A673 (cell line): Measurements from ENCODE around the gene FITM2. TPM values are rescaled to one million over a fixed set of nuclear protein-coding genes. Genes with fewer than 3 reads are reported as not detected.

Source experiments
- BruUV-seq: library from RNA; stranded (reverse); fragments of 400-500 nt; replicated peaks from 2 replicates; lab custom pipeline; 2021; lab: Mats Ljungman, UMichigan
- CTCF ChIA-PET: fragments of 300-600 bp; sonication (Branson Sonifier 250); formaldehyde crosslinking; loops from one replicate; lab custom pipeline; 2022; ENCODE audit warnings: antibody characterized with exemption; lab: Charles Lee
- POLR2A ChIA-PET: fragments of 300-600 bp; sonication (Branson Sonifier 250); formaldehyde crosslinking; loops from one replicate; lab custom pipeline; 2022; ENCODE audit warnings: antibody characterized with exemption; ENCODE audit not compliant: low non-redundant PET; lab: Charles Lee
- DNase-seq: peaks from one replicate; pipeline ENCODE4 v3.0.0-alpha.2; 2015; ENCODE audit warnings: low spot score
- H3K27ac ChIP-seq: fragments of 200-600 bp; sonication (generic); 2 replicates; pipeline ENCODE4 v1.5.1; 2016; ENCODE audit warnings: mixed run types, low read depth, mild to moderate bottlenecking, mixed read lengths, antibody characterized with exemption, low read length; ENCODE audit not compliant: poor library complexity, severe bottlenecking
- H3K27me3 ChIP-seq: fragments of 200-600 bp; sonication (generic); replicated peaks from 2 replicates; pipeline ENCODE4 v1.6.1; 2017; ENCODE audit warnings: mixed run types, low read depth, mild to moderate bottlenecking, mixed read lengths, antibody characterized with exemption, low read length; ENCODE audit not compliant: insufficient read depth, poor library complexity
- H3K36me3 ChIP-seq: fragments of 200-600 bp; sonication (generic); 2 replicates; pipeline ENCODE4 v1.6.1; 2016; ENCODE audit warnings: mixed run types, mild to moderate bottlenecking, mixed read lengths, antibody characterized with exemption, low read length; ENCODE audit not compliant: insufficient read depth, poor library complexity, severe bottlenecking
- H3K4me1 ChIP-seq: fragments of 200-600 bp; sonication (generic); 2 replicates; pipeline ENCODE4 v1.6.1; 2017; ENCODE audit warnings: mixed run types, mild to moderate bottlenecking, mixed read lengths, antibody characterized with exemption, low read length; ENCODE audit not compliant: insufficient read depth, poor library complexity, severe bottlenecking
- H3K4me3 ChIP-seq: fragments of 200-600 bp; sonication (generic); 2 replicates; pipeline ENCODE4 v1.5.1; 2016; ENCODE audit warnings: low read depth, mixed run types, mild to moderate bottlenecking, mixed read lengths, low read length; ENCODE audit not compliant: poor library complexity, severe bottlenecking
- H3K9me3 ChIP-seq: fragments of 200-600 bp; sonication (generic); 2 replicates; pipeline ENCODE4 v1.6.1; 2016; ENCODE audit warnings: mixed run types, low read depth, mild to moderate bottlenecking, mixed read lengths, antibody characterized with exemption, low read length; ENCODE audit not compliant: poor library complexity, severe bottlenecking
- CTCF ChIP-seq: fragments of 300-800, 200-600 bp; sonication (generic); conservative IDR thresholded peaks from 2 replicates; pipeline ENCODE4 v1.5.1; 2017; ENCODE audit warnings: low read depth, mild to moderate bottlenecking, antibody characterized with exemption, low read length, moderate library complexity, mixed read lengths
- EZH2 ChIP-seq: fragments of 200-600 bp; sonication (generic); IDR thresholded peaks from 2 replicates; pipeline ENCODE4 v1.6.1; 2017; ENCODE audit warnings: borderline replicate concordance, low read depth, mild to moderate bottlenecking, mixed read lengths, antibody characterized with exemption, low read length; ENCODE audit not compliant: poor library complexity, severe bottlenecking
- intact Hi-C: fragments of 100-400 bp; cut with micrococcal nuclease; formaldehyde crosslinking; loops from one replicate; pipeline ENCODE4 v1.10.0; 2022; ENCODE audit not compliant: unreplicated experiment
- total RNA-seq: library from RNA; stranded (reverse); gene quantifications from 2 replicates; pipeline ENCODE4 v1.2.3, GENCODE V29; 2021

Gene FITM2
- total RNA-seq, 1 experiment from 2014 or later: 5.7 TPM

- Histone ChIP-seq H3K9me3 (no peaks in the 10 kb centered on the region), H3K27ac (no peak within 1 kb of the TSS), H3K4me1 (no peaks in the 10 kb centered on the region), H3K36me3 (no peaks in the 10 kb centered on the region), H3K27me3 (no peaks in the 10 kb centered on the region), H3K4me3 (no peak within 1 kb of the TSS)
- no peak for DNase-seq
- BruUV-seq: no TSS peak
- POLR2A ChIA-PET: no interaction called here
- no peak for TF ChIP-seq EZH2
- no peak for TF ChIP-seq CTCF
- intact Hi-C loops: no loop called here
- CTCF ChIA-PET: no interaction called here
These were observed 25.9 kb upstream of the FITM2 start, which contains the start of gene R3HDML for GRCh38 chr20:44336725-44337380. TSS of gene R3HDML (plus strand) at chr20:44337043. CDS start at chr20:44337158, 115 bp downstream.

GRCh38 chr20:44336086-44336485 is 25.1 kb upstream of the FITM2 start:
- no peaks in the 10 kb centered on the region for H3K9me3 ChIP-seq
- ChIA-PET CTCF (no interaction called here), POLR2A (no interaction called here)
- H3K27me3 ChIP-seq: no peaks in the 10 kb centered on the region
- no peak overlapping the region for H3K27ac ChIP-seq
- H3K36me3 ChIP-seq: no peaks in the 10 kb centered on the region
- BruUV-seq: no TSS peak
- intact Hi-C loops: no loop called here
- H3K4me3 ChIP-seq: no peak overlapping the region
- no peaks in the 10 kb centered on the region for H3K4me1 ChIP-seq
- no peak for DNase-seq
- TF ChIP-seq CTCF: no peak
- TF ChIP-seq EZH2: no peak

GRCh38 chr20:44335675-44336074 is 24.7 kb upstream of the FITM2 start:
- intact Hi-C loops: no loop called here
- DNase-seq: no peak
- H3K27me3 ChIP-seq: no peaks in the 10 kb centered on the region
- no TSS peak for BruUV-seq
- no peaks in the 10 kb centered on the region for H3K9me3 ChIP-seq
- no peak overlapping the region for H3K27ac ChIP-seq
- no peaks in the 10 kb centered on the region for H3K36me3 ChIP-seq
- no peaks in the 10 kb centered on the region for H3K4me1 ChIP-seq
- CTCF ChIA-PET: no interaction called here
- POLR2A ChIA-PET: no interaction called here
- TF ChIP-seq CTCF (no peak), EZH2 (no peak)
- no peak overlapping the region for H3K4me3 ChIP-seq
